ENCODE measurements around the gene PARP8.

Gene PARP8

DNA sequence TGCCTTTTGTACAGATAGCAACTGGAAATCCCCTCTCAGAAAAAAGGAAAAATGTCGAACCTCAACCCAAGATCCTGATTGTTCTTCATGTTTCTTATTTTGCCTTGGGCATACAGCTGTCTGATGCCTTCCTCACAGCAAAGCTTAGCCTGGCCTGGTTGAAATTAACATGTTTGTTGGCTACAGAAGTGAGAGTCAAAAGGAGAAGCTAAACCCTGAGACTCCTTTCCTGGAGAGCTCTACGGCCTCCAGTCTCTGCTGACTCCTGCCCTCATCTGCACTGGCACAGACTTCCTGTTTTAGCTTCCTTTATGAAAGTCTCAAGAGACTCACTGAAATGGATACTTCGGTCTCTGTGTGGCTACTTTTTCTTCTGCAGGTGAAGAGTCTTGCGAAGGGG lies 186.7 kb downstream of the PARP8 start:
- peak; percentile 12 for DNase-seq (ENCODE audit: low spot score)

- no peak for DNase-seq (ENCODE audit: low spot score)
These were observed 187.6 kb downstream of the PARP8 start for GRCh38 chr5:50854082-50854481.

DNA sequence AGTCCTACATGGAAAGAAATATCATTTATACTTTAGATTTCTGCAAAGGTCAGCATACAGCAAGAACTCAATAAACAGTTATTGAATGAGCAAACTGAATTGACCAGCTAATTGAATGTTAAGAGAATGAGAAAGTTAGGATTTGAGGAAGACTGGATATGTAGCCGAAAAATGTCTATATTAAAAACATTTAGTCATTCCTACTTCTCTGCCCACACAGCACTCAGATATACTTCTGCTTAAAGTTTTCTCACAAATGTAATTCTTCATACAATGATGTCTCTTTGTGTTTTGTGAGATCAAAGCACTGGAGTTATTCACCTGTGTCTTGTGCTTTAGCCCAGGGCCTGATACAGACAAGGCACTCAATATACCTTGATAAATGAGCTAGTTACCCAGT lies 188.6 kb downstream of the PARP8 start:
- DNase-seq (ENCODE audit: low spot score): no peak

DNA sequence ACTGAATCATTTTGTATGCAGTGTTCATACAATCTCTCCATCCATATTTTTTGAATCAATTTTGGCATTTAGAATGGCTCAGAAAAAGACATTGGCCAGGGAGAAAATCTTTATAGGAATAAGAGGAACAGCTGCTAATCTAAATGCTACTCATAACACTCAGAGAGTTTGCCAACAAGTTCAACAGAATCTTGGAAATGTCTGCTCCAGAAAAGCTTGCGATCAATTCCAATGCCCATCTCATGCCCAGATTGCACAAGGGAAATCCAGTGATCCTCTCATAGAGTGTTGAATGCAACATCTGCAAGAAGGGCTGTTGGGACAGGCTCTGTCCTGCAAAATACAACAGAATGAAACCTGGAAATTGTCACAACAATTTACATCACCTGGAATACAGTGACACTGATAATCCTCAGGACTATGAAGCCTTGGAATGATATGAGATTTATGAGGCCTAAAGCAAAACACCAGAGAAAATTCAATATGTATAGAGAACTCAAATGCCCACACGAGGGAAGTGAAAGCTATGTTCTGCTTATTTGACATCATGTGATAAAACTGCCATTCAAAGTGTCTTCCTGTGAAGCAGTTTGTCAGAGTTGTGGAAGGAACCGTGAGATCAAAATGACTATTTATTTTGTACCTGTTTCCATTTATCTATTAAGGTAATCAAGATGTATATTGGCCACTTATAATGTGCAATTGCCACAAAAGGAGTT lies 190.1 kb downstream of the PARP8 start:
- DNase-seq (ENCODE audit: low spot score): no peak

- no peak for DNase-seq (ENCODE audit: low spot score)
These were observed 197.2 kb downstream of the PARP8 start for GRCh38 chr5:50863534-50864170.

DNA sequence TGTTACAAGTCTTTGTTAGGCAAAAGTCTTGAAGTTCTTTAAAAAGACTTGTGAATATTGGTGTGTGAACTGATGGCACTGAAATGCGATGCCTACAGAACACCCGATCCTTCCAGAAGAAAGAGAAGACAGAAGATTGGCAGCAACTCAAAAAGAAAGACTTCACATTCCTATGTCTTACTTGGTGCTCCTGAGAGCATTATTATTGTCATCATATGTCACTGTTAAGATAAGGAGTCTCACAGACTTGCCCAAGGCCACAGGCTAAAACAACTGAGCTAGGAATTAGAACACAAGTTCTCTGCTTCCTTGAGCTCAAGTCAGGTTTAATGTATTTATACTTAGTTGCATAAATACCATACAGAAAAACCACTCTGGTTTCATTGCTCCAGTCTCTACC lies 198.0 kb downstream of the PARP8 start:
- no peak for DNase-seq (ENCODE audit: low spot score)

DNA sequence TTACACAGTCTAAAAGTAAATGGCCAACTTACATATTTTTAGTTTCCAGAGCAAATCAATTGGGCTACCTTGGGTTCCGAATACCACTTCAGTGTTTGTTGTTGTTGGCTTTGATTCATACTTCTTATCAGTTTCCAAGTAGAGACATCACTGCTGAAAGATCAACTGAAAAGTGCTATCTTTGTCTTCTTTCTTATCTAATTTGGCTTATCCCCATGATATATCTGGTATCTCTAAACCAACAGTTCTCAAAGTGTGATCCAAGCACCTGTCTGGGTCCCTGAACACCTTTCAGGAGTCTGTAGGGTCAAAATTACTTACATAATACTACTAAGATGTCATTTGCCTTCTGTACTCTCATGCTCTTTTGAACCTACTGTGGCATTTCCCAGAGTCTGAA lies 200.0 kb downstream of the PARP8 start:
- DNase-seq (ENCODE audit: low spot score): no peak

GRCh38 chr5:50867140-50867539 lies 200.7 kb downstream of the PARP8 start:
- DNase-seq (ENCODE audit: low spot score): no peak

- no peak for DNase-seq (ENCODE audit: low spot score)
These were observed 207.3 kb downstream of the PARP8 start for GRCh38 chr5:50873595-50874277.

GRCh38 chr5:50874306-50875001 lies 208.0 kb downstream of the PARP8 start:
- no peak for DNase-seq (ENCODE audit: low spot score)

DNA sequence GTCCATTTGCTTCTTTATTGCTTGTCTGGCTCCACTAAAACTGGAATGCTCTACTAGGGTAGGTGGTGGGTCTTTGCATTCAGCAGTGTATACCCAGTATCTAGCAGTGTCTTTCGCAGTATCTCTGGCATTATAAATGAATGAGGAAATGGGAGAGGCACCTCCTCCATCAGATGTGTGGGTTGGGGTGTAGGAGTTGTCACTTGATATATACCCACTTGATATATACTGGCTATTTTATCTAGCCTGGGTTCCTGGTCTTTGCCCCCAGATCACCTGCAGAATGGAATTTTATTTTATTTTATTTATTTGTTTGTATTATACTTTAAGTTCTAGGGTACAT lies 208.5 kb downstream of the PARP8 start:
- no peak for DNase-seq (ENCODE audit: low spot score)

DNA sequence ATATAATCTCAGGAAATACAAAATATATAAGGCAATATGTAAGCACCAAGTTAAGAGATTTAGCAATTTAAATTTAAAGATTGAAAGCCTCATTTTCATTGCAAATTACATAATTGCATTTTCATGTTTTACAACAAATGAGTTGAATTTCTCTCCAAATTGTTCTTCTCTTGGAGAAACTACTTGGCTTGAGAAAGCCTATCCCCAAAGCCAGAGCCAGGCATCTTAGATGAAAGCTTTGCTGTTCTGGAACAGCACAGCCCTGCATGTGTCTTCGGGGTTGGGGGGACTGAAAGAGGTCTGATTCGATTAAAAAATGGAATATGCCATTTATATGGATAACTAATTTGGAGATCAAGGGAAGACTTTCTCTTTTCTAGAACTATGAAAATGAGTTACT lies 212.0 kb downstream of the PARP8 start:
- no peak for DNase-seq (ENCODE audit: low spot score)

GRCh38 chr5:50881407-50881806 lies 215.0 kb downstream of the PARP8 start:
- DNase-seq (ENCODE audit: low spot score): no peak

DNA sequence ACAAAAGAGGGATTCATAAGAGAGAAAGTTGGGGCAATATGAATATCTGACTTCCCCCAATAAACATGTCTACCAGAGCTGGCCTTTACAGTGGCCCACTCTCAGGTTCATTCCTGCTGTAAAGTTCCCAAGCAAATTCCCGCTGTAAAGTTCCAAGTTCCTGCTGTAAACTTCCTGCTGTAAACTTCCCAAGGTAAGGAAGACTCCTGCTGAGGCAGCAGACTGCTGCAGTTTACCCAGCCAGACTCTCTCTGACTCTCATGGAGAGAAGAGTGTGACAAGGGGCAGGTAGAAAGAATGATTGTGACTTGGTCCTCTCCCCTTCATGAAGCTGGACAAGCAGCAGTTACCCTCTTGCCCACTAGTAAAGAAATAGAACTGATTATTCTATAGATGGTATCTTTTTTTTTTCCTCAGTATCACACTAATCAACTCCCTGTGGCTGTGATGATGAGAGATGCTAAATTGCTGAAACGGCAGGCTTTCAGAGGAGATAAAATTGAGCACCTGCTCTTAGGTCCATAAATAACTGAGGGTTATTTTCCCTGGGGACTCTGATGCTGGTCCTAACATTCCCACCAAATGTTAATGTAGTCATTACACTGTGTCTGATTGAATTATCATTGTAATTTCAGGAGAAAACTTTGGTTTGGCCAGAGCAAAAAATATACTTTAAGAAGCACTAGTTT lies 220.4 kb downstream of the PARP8 start:
- DNase-seq (ENCODE audit: low spot score): no peak

DNA sequence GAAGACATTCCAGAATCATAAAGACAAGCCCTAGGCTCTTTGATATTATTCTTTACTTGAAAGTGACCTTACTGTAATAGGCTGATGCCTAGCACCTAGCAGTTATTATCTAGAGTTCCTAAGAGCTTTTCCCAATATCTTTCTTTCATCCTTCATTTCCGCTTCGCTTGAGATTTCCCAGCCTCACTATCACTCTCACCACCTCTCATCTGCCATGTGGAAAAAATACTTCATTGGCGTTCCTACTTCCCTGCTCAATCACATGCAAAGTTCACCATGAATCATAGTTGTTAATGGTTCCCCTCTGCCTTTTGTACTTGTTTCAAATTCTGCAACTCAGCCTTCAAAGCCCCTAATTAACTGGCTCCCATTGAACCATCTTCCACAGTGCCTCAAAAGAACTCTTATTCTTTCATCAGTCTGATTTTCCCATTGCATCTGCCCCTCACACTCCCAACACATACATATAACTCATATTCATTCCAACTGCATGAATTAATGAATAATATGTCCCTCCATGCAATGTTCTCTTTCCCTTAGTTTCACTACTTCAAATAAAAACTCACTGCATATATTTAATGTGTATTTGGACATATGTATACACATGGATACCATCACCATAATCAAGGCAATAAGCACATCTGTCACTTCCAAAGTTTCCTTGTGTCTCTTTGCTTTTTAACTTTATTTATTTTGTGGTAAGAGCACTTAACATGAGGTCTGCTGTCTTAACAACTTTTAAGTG lies 221.6 kb downstream of the PARP8 start:
- DNase-seq (ENCODE audit: low spot score): no peak

DNA sequence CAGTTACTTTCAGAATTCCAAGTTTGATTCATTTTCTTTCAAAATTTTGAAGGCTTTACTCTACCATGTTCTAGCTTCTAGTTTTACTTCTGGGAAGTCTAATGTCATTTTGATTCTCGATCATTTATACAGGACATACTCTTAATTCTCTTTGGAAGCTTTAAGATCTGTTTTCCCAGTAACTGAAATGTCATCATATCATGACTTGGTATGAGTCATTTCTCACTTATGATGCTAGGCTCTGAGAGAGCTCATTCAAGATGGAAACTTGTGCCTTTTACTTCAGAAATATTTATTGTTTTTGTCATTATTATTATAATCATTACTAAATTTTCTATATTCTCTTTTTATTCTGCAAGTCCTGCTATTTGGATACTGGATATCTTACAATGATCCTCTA lies 222.3 kb downstream of the PARP8 start:
- no peak for DNase-seq (ENCODE audit: low spot score)

DNA sequence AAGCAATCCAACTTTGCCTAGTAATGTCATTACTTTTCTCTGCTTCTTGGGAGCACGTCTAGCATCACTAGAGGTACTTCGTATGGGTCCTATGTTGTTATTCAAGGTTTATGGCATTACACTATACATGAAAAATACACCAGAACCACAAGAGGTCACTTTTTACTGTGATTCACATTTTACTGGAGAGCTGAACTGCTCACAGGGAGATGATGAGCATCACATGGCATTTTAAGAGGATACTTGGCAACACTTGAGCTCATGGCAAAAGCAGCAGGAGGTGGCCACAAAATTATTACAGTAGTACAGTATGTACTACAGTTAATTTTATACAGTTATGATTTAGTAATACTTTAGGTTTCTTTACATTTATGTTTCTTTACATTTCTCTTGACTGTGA lies 223.4 kb downstream of the PARP8 start:
- DNase-seq (ENCODE audit: low spot score): no peak
